ENCODE results near the gene BEST1. TPM values are rescaled to one million over a fixed set of nuclear protein-coding genes. Genes with fewer than 3 reads are reported as not detected.

The BEST1 gene
- total and polyA plus RNA-seq, 5 donors from 2014 or later: 0.15 to 1.8 (median 1.5) TPM

DNA sequence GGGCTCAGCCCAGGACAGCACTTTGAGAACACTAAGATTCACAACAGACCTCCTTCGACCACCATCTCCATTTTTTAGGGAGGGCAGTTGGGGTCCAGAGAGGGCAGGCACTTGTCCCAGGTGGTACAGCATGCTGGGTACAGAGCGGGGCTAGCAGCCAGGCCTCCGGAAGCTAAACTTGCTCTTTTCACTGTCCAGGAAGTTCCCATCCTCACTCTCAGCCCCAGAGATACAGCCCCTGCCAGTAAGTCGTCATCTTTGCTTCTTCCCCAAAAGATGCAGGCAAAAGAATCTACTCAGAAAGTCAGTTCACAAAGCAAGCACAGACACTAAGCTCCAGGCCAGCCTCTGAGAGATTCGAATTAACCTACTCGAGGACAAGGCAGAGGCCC lies 26.1 kb upstream of the BEST1 start:
- Histone ChIP-seq H3K27ac (ENCODE audit: insufficient read depth, low read length, poor library complexity, severe bottlenecking) (no peak overlapping the region), H3K4me3 (ENCODE audit: low read depth, low read length) (no peak overlapping the region), H3K9me3 (ENCODE audit: control insufficient read depth in 2 of 2, low read length in 2 of 2) (no peaks in the 10 kb centered on the region), H3K36me3 (ENCODE audit: control insufficient read depth, insufficient read depth, low read length) (no peaks in the 10 kb centered on the region), H3K4me1 (ENCODE audit: control insufficient read depth, insufficient read depth, low read length, poor library complexity, severe bottlenecking) (no peaks in the 10 kb centered on the region), H3K27me3 (ENCODE audit: control insufficient read depth, insufficient read depth, low read length) (peaks cover 2% of the 10 kb centered on the region)
- peaks cover 0 to 1% (median 0%) of the 10 kb centered on the region in 7 donors for H3K9me3 Mint-ChIP-seq
- no peak overlapping the region for H3K27ac Mint-ChIP-seq
- H3K4me1 Mint-ChIP-seq: no peaks in the 10 kb centered on the region
- DNase-seq (no peak), ATAC-seq (ENCODE audit: low read depth in 2 of 2) (no peak)
- peaks cover 32% of the 10 kb centered on the region for H3K27me3 Mint-ChIP-seq
- H3K4me3 Mint-ChIP-seq: no peak overlapping the region
- no peaks in the 10 kb centered on the region for H3K36me3 Mint-ChIP-seq

DNA sequence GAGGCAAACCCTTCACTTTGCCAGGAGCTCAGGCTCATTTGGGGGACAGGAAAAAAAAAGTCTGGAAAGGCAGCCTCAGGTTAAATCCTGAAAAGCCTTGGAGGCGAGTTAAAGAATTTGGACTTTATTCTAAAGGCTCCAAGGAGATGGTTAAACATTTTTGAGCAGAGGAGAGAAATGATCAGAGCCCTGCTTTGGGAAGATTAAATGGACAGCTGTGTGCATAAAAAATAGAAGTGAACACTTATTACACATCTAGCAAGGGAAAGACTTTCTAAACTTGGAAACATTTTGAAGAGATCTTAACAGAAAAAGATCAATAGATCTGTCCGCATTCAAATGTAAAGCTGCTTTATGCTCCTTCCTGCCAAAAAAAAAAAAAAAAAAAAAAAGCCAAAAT lies 24.4 kb upstream of the BEST1 start:
- no peak overlapping the region for H3K4me3 ChIP-seq (ENCODE audit: low read depth, low read length)
- H3K36me3 Mint-ChIP-seq: no peaks in the 10 kb centered on the region
- peaks cover 29% of the 10 kb centered on the region for H3K27me3 Mint-ChIP-seq
- peaks cover 0 to 1% (median 0%) of the 10 kb centered on the region in 7 donors for H3K9me3 Mint-ChIP-seq
- no peaks in the 10 kb centered on the region for H3K4me1 Mint-ChIP-seq
- no peaks in the 10 kb centered on the region for H3K36me3 ChIP-seq (ENCODE audit: control insufficient read depth, insufficient read depth, low read length)
- H3K27ac ChIP-seq (ENCODE audit: insufficient read depth, low read length, poor library complexity, severe bottlenecking): no peak overlapping the region
- no peaks in the 10 kb centered on the region for H3K9me3 ChIP-seq (ENCODE audit: control insufficient read depth in 2 of 2, low read length in 2 of 2)
- no peak for DNase-seq
- H3K4me1 ChIP-seq (ENCODE audit: control insufficient read depth, insufficient read depth, low read length, poor library complexity, severe bottlenecking): no peaks in the 10 kb centered on the region
- no peak overlapping the region for H3K4me3 Mint-ChIP-seq
- ATAC-seq (ENCODE audit: low read depth in 2 of 2): no peak
- H3K27me3 ChIP-seq (ENCODE audit: control insufficient read depth, insufficient read depth, low read length): peaks cover 2% of the 10 kb centered on the region
- H3K27ac Mint-ChIP-seq: no peak overlapping the region

DNA sequence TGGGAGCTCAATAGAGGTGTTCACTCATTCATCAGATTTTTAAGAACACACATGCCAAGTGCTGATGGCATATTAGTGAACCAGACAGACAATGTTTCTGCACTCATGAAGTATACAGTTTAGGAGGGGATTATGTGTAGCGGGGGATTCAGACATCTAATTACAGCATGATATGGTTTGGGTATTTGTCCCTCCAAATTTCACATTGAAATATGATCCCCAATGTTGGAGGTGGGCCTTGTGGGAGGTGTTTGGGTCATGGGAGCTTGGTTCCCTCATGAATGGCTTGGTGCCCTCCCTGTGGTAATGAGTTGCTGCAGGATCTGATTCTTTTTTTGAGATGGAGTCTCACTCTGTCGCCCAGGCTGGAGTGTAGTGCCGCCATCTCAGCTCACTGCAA lies 23.9 kb upstream of the BEST1 start:
- Mint-ChIP-seq H3K4me3 (no peak overlapping the region), H3K9me3 (peaks cover 0 to 1% (median 0%) of the 10 kb centered on the region in 7 donors), H3K4me1 (no peaks in the 10 kb centered on the region), H3K27ac (no peak overlapping the region), H3K27me3 (peaks cover 27% of the 10 kb centered on the region), H3K36me3 (no peaks in the 10 kb centered on the region)
- no peaks in the 10 kb centered on the region for H3K36me3 ChIP-seq (ENCODE audit: control insufficient read depth, insufficient read depth, low read length)
- DNase-seq (no peak), ATAC-seq (ENCODE audit: low read depth in 2 of 2) (no peak)
- no peak overlapping the region for H3K27ac ChIP-seq (ENCODE audit: insufficient read depth, low read length, poor library complexity, severe bottlenecking)
- peaks cover 6% of the 10 kb centered on the region for H3K27me3 ChIP-seq (ENCODE audit: control insufficient read depth, insufficient read depth, low read length)
- H3K9me3 ChIP-seq (ENCODE audit: control insufficient read depth in 2 of 2, low read length in 2 of 2): no peaks in the 10 kb centered on the region
- no peaks in the 10 kb centered on the region for H3K4me1 ChIP-seq (ENCODE audit: control insufficient read depth, insufficient read depth, low read length, poor library complexity, severe bottlenecking)
- no peak overlapping the region for H3K4me3 ChIP-seq (ENCODE audit: low read depth, low read length)

DNA sequence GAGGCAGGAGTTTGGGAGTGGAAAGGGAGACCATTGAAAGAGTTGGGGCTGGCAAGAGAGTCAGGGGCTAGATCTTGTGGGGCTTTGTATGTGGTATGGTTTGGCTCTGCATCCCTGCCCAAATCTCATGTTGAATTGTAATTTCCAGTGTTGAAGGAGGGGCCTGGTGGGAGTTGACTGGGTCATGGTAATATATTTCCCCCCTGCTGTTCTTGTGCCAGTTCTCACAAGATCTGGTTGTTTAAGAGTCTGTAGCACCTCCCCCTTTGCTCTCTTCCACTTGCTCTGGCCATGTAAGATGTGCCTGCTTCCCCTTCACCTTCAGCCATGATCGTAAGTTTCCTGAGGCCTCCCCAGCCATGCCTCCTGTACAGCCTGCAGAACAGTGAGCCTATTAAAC lies 22.6 kb upstream of the BEST1 start:
- no peaks in the 10 kb centered on the region for H3K36me3 ChIP-seq (ENCODE audit: control insufficient read depth, insufficient read depth, low read length)
- Mint-ChIP-seq H3K4me3 (no peak overlapping the region), H3K4me1 (no peaks in the 10 kb centered on the region), H3K36me3 (no peaks in the 10 kb centered on the region), H3K27ac (no peak overlapping the region), H3K27me3 (peaks cover 24% of the 10 kb centered on the region), H3K9me3 (peaks cover 0 to 3% (median 0%) of the 10 kb centered on the region in 7 donors)
- no peaks in the 10 kb centered on the region for H3K4me1 ChIP-seq (ENCODE audit: control insufficient read depth, insufficient read depth, low read length, poor library complexity, severe bottlenecking)
- H3K4me3 ChIP-seq (ENCODE audit: low read depth, low read length): no peak overlapping the region
- no peak for DNase-seq
- no peaks in the 10 kb centered on the region for H3K9me3 ChIP-seq (ENCODE audit: control insufficient read depth in 2 of 2, low read length in 2 of 2)
- ATAC-seq (ENCODE audit: low read depth in 2 of 2): no peak
- H3K27me3 ChIP-seq (ENCODE audit: control insufficient read depth, insufficient read depth, low read length): peaks cover 7% of the 10 kb centered on the region
- no peak overlapping the region for H3K27ac ChIP-seq (ENCODE audit: insufficient read depth, low read length, poor library complexity, severe bottlenecking)

DNA sequence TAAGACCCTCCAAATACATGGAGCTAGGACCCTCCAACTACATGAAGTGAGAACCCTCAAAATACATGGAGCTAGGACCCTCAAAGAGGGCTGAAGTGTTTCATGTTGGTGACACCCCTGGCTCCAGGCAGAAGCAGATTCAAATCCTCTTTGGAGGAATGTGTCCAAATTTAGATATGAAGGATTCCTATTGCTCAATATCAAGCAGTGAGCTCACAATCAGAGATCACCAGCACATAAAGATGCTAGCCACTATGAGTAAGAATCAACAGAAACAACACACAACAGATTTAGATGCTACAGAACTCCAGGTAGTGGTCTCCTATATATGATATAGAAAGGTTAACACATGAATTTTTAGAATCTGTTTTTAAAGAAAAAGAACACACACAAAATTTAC lies 21.5 kb upstream of the BEST1 start:
- Mint-ChIP-seq H3K4me3 (no peak overlapping the region), H3K27me3 (peaks cover 16% of the 10 kb centered on the region), H3K4me1 (no peaks in the 10 kb centered on the region), H3K36me3 (no peaks in the 10 kb centered on the region), H3K9me3 (peaks cover 0 to 5% (median 2%) of the 10 kb centered on the region in 7 donors), H3K27ac (no peak overlapping the region)
- ATAC-seq (ENCODE audit: low read depth in 2 of 2) (no peak), DNase-seq (no peak)
- Histone ChIP-seq H3K36me3 (ENCODE audit: control insufficient read depth, insufficient read depth, low read length) (no peaks in the 10 kb centered on the region), H3K9me3 (ENCODE audit: control insufficient read depth in 2 of 2, low read length in 2 of 2) (peaks cover 0 to 3% of the 10 kb centered on the region in 2 experiments), H3K4me3 (ENCODE audit: low read depth, low read length) (no peak overlapping the region), H3K4me1 (ENCODE audit: control insufficient read depth, insufficient read depth, low read length, poor library complexity, severe bottlenecking) (no peaks in the 10 kb centered on the region), H3K27me3 (ENCODE audit: control insufficient read depth, insufficient read depth, low read length) (peaks cover 7% of the 10 kb centered on the region), H3K27ac (ENCODE audit: insufficient read depth, low read length, poor library complexity, severe bottlenecking) (no peak overlapping the region)

DNA sequence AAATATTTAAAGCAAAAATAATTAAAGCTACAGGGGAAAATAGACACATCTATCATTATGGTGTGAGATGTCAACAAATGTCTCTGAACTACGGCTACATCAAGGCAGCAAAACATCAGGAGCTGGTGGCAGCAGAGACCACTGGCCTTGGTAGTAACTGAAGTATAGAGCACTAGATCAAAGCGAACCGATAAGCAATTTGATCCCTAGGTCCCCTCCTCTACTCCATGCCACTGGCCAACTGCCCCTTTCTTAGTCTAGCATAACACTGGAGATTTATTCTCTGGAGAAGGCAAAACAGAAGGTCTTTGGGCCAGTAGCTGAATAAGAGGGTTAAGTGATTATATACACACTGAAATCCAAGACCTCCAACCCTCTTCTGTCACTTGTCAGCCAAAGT lies 19.2 kb upstream of the BEST1 start:
- H3K27ac ChIP-seq (ENCODE audit: insufficient read depth, low read length, poor library complexity, severe bottlenecking): no peak overlapping the region
- no peaks in the 10 kb centered on the region for H3K36me3 ChIP-seq (ENCODE audit: control insufficient read depth, insufficient read depth, low read length)
- ATAC-seq (ENCODE audit: low read depth in 2 of 2) (no peak), DNase-seq (no peak)
- peaks cover 23% of the 10 kb centered on the region for H3K27me3 Mint-ChIP-seq
- H3K36me3 Mint-ChIP-seq: peaks cover 2% of the 10 kb centered on the region
- peaks cover 0 to 10% (median 5%) of the 10 kb centered on the region in 7 donors for H3K9me3 Mint-ChIP-seq
- H3K27me3 ChIP-seq (ENCODE audit: control insufficient read depth, insufficient read depth, low read length): peaks cover 13% of the 10 kb centered on the region
- no peak overlapping the region for H3K4me3 ChIP-seq (ENCODE audit: low read depth, low read length)
- no peaks in the 10 kb centered on the region for H3K4me1 Mint-ChIP-seq
- no peak overlapping the region for H3K27ac Mint-ChIP-seq
- no peaks in the 10 kb centered on the region for H3K4me1 ChIP-seq (ENCODE audit: control insufficient read depth, insufficient read depth, low read length, poor library complexity, severe bottlenecking)
- H3K4me3 Mint-ChIP-seq: no peak overlapping the region
- H3K9me3 ChIP-seq (ENCODE audit: control insufficient read depth in 2 of 2, low read length in 2 of 2): peaks cover 1 to 4% of the 10 kb centered on the region in 2 experiments

DNA sequence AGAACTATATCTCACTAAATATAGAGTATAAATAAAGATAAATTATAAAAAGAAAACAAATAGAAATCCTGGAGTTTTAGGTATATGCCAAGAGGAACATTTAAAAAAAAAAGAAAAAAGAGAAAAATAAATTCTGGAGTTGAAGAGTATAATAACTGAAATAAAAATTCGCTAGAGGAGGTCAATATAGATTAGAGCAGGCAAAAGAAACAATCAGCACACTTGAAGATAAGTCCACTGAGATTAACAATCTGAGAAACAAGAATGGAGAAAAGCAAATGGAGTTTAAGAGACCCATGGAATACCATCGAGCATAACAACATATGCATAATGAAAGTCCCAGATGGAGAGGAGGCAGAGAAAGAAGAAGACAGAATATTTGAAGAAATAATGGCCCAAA lies 14.3 kb upstream of the BEST1 start:
- Histone ChIP-seq H3K27ac (ENCODE audit: insufficient read depth, low read length, poor library complexity, severe bottlenecking) (no peak overlapping the region), H3K27me3 (ENCODE audit: control insufficient read depth, insufficient read depth, low read length) (peaks cover 20% of the 10 kb centered on the region), H3K36me3 (ENCODE audit: control insufficient read depth, insufficient read depth, low read length) (no peaks in the 10 kb centered on the region), H3K4me3 (ENCODE audit: low read depth, low read length) (no peak overlapping the region), H3K4me1 (ENCODE audit: control insufficient read depth, insufficient read depth, low read length, poor library complexity, severe bottlenecking) (no peaks in the 10 kb centered on the region), H3K9me3 (ENCODE audit: control insufficient read depth in 2 of 2, low read length in 2 of 2) (peaks cover 8 to 12% of the 10 kb centered on the region in 2 experiments)
- peaks cover 4% of the 10 kb centered on the region for H3K36me3 Mint-ChIP-seq
- no peak overlapping the region for H3K27ac Mint-ChIP-seq
- H3K9me3 Mint-ChIP-seq: peaks cover 0 to 21% (median 13%) of the 10 kb centered on the region in 7 donors
- no peaks in the 10 kb centered on the region for H3K4me1 Mint-ChIP-seq
- ATAC-seq (ENCODE audit: low read depth in 2 of 2) (no peak), DNase-seq (no peak)
- H3K27me3 Mint-ChIP-seq: peaks cover 38% of the 10 kb centered on the region
- no peak overlapping the region for H3K4me3 Mint-ChIP-seq

GRCh38 chr11:61940466-61940865 lies 9.7 kb upstream of the BEST1 start:
- no peaks in the 10 kb centered on the region for H3K4me1 ChIP-seq (ENCODE audit: control insufficient read depth, insufficient read depth, low read length, poor library complexity, severe bottlenecking)
- Mint-ChIP-seq H3K27ac (no peak overlapping the region), H3K27me3 (peaks cover 36% of the 10 kb centered on the region), H3K4me1 (peaks cover 0 to 2% (median 0%) of the 10 kb centered on the region in 4 donors), H3K9me3 (peaks cover 0 to 15% (median 5%) of the 10 kb centered on the region in 7 donors), H3K4me3 (no peak overlapping the region), H3K36me3 (peaks cover 4% of the 10 kb centered on the region)
- H3K27me3 ChIP-seq (ENCODE audit: control insufficient read depth, insufficient read depth, low read length): peaks cover 10% of the 10 kb centered on the region
- H3K27ac ChIP-seq (ENCODE audit: insufficient read depth, low read length, poor library complexity, severe bottlenecking): no peak overlapping the region
- H3K9me3 ChIP-seq (ENCODE audit: control insufficient read depth in 2 of 2, low read length in 2 of 2): peaks cover 5 to 12% of the 10 kb centered on the region in 2 experiments
- ATAC-seq (ENCODE audit: low read depth in 2 of 2) (no peak), DNase-seq (no peak)
- no peaks in the 10 kb centered on the region for H3K36me3 ChIP-seq (ENCODE audit: control insufficient read depth, insufficient read depth, low read length)
- no peak overlapping the region for H3K4me3 ChIP-seq (ENCODE audit: low read depth, low read length)
